Epithelial cell of prostate (primary cell): ENCODE data around the gene NCOR1.
A peak's percentile ranks its signal among the peaks of the same experiment; 100 is the strongest.
"Not testable (repeated sequence)": the region's sequence is repeated elsewhere in the genome, so short reads cannot be mapped to it uniquely, and the experiment has no call there.

Experiments used
- DNase-seq: peaks from one replicate; pipeline ENCODE4 v3.0.0-alpha.2; 2011; ENCODE audit warnings: low read depth, low spot score
- H3K27ac ChIP-seq: fragments of 450-650 bp; 2 replicates; pipeline ENCODE4 v1.5.1; 2017; ENCODE audit warnings: mild to moderate bottlenecking

Gene NCOR1

GRCh38 chr17:16166766-16167165, 48.6 kb downstream of the NCOR1 start:
- H3K27ac ChIP-seq, DNase-seq: not testable (repeated sequence)

GRCh38 chr17:16158714-16159113, 56.6 kb downstream of the NCOR1 start:
- no peak overlapping the region for H3K27ac ChIP-seq

GRCh38 chr17:16155536-16155935, 59.8 kb downstream of the NCOR1 start:
- H3K27ac ChIP-seq: no peak overlapping the region
- no peak for DNase-seq

More at GRCh38 chr17:16158714-16159113, 56.6 kb downstream of the NCOR1 start:
- no peak for DNase-seq

GRCh38 chr17:16152326-16152725, 63.0 kb downstream of the NCOR1 start:
- not testable (repeated sequence) for H3K27ac ChIP-seq, DNase-seq

- peak overlapping the region; percentile 86 for H3K27ac ChIP-seq
- DNase-seq: no peak
Observed at GRCh38 chr17:16150251-16150856, 65.0 kb downstream of the NCOR1 start.

- no peak overlapping the region for H3K27ac ChIP-seq
- no peak for DNase-seq
Observed at GRCh38 chr17:16148596-16148995, 66.7 kb downstream of the NCOR1 start.

- not testable (repeated sequence) for H3K27ac ChIP-seq
Observed at GRCh38 chr17:16145319-16145890, 69.9 kb downstream of the NCOR1 start.

GRCh38 chr17:16141685-16142084, 73.6 kb downstream of the NCOR1 start:
- no peak for DNase-seq
- no peak overlapping the region for H3K27ac ChIP-seq

More at GRCh38 chr17:16145319-16145890, 69.9 kb downstream of the NCOR1 start:
- DNase-seq: not testable (repeated sequence)

GRCh38 chr17:16140854-16141253, 74.5 kb downstream of the NCOR1 start:
- no peak overlapping the region for H3K27ac ChIP-seq
- DNase-seq: no peak

GRCh38 chr17:16135461-16135860, 79.9 kb downstream of the NCOR1 start:
- DNase-seq: no peak
- H3K27ac ChIP-seq: no peak overlapping the region

- no peak overlapping the region for H3K27ac ChIP-seq
- no peak for DNase-seq
Observed at GRCh38 chr17:16131593-16131992, 83.7 kb downstream of the NCOR1 start.

- no peak for DNase-seq
- H3K27ac ChIP-seq: no peak overlapping the region
Observed at GRCh38 chr17:16129441-16130205, 85.7 kb downstream of the NCOR1 start.

- H3K27ac ChIP-seq: peak overlapping the region; percentile 60
Observed at GRCh38 chr17:16123531-16123930, 91.8 kb downstream of the NCOR1 start.

GRCh38 chr17:16122697-16123434, 92.5 kb downstream of the NCOR1 start:
- DNase-seq: peak; percentile 33
- peak overlapping the region; percentile 60 for H3K27ac ChIP-seq

More at GRCh38 chr17:16123531-16123930, 91.8 kb downstream of the NCOR1 start:
- no peak for DNase-seq

- H3K27ac ChIP-seq: peak overlapping the region; percentile 60
- peak; percentile 34 for DNase-seq
Observed at GRCh38 chr17:16121915-16122314, 93.4 kb downstream of the NCOR1 start.

GRCh38 chr17:16120937-16121336, 94.4 kb downstream of the NCOR1 start:
- no peak overlapping the region for H3K27ac ChIP-seq
- DNase-seq: no peak

GRCh38 chr17:16117149-16117548, 98.2 kb downstream of the NCOR1 start:
- H3K27ac ChIP-seq: no peak overlapping the region
- no peak for DNase-seq

- not testable (repeated sequence) for DNase-seq
Observed at GRCh38 chr17:16115077-16115698, 100.1 kb downstream of the NCOR1 start.

GRCh38 chr17:16108871-16109270, 106.5 kb downstream of the NCOR1 start:
- no peak overlapping the region for H3K27ac ChIP-seq
- DNase-seq: no peak

More at GRCh38 chr17:16115077-16115698, 100.1 kb downstream of the NCOR1 start:
- not testable (repeated sequence) for H3K27ac ChIP-seq

- no peak for DNase-seq
- no peak overlapping the region for H3K27ac ChIP-seq
Observed at GRCh38 chr17:16108386-16108785, 106.9 kb downstream of the NCOR1 start.
